Measurements from ENCODE around the gene C1QL4.
"Not testable (repeated sequence)": the region's sequence is repeated elsewhere in the genome, so short reads cannot be mapped to it uniquely, and the experiment has no call there.

The C1QL4 gene

DNA sequence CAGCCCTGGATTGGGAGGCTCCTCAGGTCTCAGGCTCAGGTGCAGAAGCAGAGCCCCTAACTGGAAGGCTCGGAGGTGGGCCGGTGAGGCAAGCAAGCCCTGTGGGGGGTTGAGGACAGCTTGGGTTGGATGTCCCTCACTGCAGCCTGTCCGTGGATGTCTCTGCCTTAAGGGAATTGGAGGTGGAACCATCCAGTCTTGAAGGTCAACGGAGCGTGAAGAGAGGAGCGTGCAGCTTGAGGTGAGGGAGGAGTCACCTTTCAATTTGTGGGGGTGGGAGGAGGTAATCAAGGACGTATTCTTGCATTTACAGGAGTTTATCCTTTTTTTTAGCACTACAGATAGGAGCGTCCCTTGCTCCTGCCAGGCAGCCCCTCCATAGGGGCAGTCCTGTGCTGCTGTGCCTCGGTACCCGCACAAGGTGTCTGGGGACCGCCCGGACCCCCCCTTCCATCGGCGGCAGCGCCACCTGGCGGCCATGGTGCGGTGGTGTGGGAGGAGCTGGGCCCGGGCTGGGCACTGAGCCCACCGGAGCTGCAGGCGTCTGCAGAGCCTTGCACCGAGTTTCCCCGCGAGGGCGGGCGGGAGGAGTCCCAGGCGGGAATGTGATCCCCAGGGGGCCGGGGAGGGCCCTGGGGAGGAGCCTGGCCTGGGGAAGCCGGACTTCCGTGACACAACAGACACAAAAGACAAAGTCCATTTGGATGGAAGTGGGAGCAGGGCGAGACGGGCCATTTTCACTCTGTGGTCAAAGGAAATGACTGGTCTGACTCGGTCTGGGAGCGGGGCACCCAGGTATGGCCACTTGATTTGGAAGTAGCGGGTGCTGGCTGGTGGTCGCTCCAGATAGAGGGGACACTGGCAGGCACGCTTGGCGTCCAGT lies 10.6 kb upstream of the C1QL4 start:
- DNase-seq: peak; percentile 75 to 81

- peak in 1 of 2 donors; percentile 26 for DNase-seq
These were observed 9.8 kb upstream of the C1QL4 start, which contains the start of gene DNAJC22 for GRCh38 chr12:49346659-49347310. TSS of gene DNAJC22 (plus strand) at chr12:49346888. CDS start at chr12:49348873, 1,985 bp downstream.

DNA sequence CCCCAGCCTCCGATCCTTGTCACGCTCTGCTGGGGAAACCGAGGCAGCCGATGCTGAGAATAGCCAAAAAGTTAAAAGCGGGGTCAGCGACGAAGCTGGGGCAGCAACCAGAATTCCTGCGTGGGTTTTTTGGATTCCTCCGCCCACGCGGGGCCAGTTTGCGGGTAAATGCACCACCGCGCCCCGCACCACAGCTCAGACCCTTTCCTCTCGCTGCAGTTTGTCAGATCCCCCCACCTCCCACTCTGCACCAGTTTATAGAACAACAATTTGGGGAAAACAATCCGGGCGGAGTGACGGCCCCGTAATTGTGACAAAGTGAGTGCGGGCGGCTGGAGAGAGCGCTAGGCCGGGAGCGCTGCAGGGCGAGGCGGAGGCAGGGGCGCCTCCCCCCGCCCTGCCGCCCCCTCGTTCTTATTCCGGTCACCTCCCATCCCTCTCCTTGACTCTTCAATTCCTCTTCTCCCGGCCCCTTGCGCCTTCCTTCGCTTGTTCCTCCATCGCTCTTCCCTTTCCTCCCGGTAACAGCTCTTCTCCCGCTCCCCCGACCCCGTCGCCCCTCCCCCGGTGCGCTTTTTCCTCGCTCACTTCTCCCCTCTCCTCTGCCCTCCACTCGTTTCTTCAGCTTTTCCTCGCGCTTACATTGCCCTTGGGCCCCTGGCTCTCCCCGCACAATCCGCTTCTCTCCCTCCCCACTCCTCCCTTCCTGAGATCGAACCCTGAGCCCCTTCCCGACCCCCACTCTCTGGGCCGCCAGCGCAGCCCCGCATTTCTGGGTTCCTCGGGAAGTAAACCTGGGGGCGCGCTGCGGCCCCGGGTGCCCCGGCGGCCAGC lies 9.1 kb upstream of the C1QL4 start:
- DNase-seq: no peak

DNA sequence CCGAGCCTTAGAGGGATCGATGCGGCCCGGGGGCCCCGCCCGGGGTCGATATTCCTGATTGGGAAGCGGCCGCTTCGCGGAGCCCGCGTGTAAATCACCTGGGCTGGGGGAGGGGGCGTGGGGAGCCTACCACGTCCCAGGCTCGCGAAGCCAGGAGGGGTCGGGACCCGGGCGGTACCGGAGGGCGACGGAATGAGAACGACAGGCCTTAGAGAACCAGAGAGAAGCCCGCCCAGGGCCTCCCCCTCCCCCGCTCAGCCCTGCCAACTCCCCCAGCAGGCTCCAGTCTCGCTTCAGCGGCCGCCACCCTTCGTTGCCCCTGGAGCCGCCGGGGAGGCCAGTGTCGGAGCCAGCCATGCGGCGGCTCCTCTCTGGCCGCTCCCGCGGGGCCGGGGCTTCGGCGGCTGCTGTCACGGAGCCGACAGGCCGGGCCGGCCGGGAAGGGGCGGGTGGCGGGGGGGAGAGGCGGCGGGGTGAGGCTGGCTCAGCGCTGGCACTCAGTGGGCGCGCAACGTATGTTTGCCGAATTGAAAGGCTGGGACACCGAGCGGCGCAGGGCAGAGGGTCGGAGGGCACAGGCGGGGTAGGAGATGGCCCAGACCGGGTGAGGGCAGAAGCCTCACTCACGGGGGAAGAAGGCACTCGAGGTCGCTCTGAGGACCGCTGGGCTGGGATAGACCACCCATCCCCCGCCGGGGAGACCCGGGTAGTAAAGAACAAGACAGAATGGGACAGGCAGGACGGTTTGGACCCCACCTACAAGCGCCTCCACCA lies 8.2 kb upstream of the C1QL4 start:
- no peak for DNase-seq

DNA sequence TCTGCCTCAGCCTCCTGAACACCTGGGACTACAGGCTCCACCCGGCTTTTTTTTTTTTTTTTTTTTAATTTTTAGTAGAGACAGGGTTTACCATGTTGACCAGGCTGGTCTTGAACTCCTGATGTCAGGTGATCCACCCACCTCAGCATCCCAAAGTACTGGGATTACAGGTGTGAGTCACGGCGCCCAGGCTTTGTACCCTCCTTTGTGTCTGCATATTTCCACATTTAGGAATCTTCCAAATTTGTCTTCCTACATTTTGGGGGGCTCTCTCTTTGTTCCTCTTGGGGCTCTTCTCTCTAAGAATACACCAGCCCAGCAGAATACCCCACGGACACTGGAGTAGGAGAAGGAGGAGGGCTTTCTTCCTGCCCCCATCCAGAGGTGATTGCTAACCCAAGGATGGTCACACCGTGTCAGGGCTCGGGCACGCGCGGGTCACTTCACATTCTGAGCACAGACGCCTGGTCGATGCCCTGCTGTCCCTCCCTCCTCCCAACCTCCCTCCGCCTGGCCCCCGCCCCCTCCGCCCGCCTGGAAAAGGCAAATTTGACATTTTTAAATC lies 7.6 kb upstream of the C1QL4 start:
- no peak for DNase-seq

DNA sequence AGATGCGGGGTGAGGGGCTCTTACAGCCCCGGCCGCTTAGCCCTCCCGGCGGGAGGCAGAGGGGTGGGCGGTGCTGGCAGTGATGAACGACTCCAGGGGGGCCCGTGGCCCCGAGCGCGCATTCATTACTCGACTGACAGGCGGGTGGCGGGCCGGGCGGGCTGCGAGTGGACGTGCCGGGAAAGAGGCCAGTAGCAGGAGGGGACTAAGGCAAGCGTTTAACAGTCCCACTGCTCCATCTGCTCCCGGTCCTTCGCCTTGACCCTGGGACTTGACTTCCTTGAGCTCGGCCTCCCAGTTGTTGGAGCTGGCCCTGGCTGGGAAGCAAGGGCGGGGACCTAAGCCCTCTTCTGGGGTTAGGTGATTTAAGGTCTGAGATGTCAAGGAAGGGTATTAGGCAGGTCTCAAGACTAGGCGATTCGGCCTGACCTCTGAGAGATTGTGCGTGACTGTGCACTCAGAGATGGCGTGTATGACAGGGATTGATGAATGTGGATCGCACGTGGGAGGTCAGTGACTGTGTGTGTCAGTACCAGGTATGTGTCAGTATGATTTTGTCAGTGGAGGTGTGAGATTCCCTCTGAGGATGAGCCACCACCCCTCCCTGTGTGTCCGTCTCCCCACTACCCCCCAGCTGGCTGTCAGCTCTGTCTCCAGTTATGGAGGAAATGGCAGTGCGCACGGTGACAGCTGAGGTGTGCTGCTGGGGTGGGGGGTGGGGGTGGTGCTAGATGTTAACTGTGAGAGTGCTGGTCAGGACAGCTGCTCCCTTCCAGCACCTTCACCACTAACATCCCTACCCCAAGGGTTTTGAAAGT lies 6.1 kb upstream of the C1QL4 start:
- peak in 1 of 2 donors; percentile 25 for DNase-seq

DNA sequence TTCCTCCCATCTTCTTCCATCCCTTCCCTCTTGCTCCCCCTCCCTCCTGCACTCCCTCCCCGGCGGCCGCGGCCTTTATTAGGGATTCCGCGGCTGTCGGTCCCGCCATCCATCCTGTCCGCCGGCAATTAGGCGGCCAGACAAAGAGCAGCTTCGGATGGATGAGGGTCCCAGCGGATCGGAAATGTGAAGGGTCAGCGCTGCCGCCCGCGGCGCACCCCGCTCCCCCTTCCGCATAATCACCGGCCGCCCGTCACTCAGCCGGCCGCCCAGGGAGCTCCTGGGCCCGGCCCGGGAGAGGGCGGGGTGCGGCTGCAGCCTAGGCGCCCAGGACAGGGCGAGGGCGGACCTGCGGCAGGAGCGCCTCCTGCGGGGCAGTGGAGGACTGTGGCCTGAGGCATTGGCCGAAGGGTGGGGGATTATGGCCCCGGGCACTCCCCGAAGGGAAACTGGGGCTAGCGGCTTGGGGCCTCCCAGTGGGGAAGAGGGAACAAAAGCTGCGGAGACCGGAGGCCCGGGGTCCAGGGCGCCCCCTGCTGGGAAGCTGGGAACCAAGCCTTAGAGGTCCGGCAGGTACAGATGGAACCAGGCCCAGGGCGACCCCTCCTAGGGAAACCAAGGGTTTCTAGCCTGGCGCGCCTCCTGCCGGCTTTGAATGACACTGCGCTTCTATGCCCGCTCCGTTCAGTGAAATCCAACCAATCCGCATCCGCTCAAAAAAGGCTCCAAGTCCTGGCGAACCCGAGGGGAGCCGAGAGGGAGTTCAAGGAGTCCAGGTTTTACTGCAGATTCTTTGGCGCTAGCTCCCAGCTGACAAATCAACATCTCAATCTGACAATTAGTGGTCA lies 5.3 kb upstream of the C1QL4 start:
- peak; percentile 79 to 80 for DNase-seq

- DNase-seq: no peak
These were observed 4.7 kb upstream of the C1QL4 start for GRCh38 chr12:49341777-49342065.

DNA sequence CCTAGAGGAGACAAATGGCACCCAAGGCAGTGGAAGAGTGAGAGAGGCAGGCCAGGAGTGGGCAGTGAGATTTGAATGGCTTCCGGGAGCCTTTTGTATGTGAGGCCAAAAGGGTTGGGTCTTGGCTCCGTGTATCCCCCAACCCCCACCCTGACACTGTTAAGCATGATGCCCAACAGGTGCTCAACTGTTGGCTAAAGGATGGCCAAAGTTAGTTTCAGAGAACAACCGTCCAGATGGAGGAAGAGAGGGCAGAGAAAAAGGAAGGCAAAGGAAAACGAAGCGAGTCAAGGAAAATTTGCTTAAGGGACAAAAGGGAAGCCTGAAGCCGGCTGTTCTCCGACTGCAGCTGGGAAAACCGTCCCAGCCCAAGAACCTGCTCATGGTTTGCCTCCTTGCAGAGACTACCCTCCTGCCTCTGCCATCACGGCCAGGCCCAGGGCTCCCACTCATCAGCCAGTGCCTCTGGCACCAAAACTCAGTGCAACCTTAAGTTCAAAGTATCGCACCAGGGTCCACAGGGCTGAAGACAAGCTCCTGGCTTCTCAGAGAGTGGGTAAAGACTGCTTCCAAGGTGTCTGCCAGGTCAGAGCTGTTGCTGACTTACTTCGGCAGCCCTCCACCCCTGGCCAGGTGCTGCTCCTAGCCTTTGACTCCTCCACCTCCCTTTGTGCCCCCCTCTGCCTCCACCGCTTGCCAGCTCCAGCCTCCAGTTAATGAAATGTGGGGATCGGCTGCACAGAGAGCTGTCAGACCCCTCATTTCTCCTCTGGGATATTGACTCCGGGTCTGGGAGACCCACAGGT lies 4.2 kb upstream of the C1QL4 start:
- no peak for DNase-seq

DNA sequence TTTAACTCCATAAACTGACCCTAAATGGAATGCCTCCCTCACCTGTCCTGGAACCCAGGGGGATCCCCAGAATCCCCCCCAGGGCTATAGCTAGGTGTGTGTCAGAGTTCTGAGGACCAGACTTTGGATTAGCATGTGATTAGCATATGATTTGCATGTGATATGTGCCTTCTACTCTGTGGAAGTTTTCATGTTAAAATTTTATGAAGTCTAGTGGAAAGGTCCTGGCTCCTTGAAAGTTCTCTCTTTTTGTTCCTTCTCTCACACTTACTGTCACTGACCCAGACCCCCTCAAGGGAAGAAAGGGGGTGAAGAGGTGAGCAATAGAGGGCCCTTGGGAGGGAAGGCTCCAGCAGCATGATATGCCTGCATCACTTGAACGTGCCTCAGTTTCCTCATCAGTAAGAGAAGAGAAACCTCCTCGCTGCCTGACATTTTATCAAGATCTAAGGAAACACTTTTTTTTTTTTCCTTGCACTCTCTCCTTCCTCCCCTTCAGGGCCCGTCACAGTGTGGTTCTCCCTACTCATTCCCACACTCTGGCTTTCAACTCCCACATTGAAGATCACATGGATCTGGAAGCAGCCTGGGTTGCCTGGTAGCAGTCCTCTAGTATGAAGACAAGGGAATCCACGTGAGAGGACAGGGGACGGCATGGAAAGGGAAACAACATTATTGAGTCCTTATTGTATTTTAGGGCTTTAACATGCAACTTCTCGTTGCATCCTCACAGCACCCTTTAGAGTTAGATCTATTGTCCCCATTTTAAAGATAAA lies 3.3 kb upstream of the C1QL4 start:
- no peak for DNase-seq

- DNase-seq: no peak
These were observed 2.5 kb upstream of the C1QL4 start for GRCh38 chr12:49339464-49339861.

DNA sequence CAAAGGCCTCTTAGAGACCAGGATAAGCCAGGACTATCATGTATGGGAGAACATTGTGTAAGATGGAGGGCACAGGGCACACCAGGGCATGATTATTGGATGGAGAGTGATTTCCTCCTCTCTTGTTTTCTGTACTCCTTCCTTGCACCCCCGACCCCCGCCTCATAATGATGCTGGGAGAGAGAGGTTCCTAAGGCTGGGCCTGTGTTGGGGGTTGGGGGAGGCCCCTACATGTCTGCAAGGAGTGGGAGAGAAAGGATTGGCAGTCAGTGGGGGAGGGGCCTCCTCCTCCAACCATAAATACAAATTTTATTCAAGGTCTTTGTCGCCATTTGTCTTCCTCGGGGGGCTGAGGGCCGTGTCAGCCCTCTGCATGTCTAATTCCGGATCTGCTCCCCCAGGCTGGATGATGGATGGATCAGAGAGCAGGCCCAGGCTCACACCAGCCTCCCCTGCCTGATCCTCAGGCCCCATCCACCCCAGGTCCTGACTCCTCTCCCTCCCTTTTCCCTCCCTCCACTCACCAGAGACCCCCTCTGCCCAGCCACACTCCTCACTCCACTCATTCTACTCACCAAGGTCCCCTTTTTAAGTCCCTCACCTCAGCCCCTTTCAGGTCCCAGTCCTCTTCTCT lies 2.0 kb upstream of the C1QL4 start:
- DNase-seq: no peak

DNA sequence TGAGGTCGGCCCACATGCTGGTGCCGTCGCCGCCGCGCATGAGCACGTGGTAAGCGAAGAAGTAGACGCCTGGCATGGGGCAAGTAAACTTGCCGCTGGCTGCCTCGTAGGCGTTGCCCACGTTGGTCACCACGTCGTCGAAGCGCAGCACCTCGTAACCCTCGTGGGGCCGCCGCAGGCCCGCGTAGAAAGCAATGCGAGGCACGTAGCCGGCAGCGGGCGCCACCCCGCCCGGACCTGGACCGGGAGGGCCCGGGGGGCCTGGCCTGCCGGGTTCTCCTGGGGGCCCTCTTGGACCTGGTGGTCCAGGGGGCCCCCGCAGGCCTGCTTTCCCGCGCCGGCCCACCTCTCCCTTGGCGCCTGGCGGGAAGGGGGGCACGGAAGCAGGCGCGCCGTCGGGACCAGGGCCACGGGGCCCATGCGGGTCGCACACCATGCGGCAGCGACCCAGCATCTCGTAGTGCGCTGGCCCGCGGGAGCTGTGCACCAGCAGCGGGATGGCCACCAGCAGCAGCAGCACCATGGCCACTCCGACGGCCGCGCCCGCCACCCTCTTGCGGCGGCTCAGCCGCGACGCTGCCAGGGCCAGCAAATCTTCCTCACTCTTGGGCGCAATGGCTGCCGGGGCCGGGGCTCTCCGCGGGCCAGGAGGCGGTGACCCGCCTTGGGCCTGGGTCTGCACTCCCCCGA lies 888 bp downstream of the C1QL4 start:
- no peak for DNase-seq

DNA sequence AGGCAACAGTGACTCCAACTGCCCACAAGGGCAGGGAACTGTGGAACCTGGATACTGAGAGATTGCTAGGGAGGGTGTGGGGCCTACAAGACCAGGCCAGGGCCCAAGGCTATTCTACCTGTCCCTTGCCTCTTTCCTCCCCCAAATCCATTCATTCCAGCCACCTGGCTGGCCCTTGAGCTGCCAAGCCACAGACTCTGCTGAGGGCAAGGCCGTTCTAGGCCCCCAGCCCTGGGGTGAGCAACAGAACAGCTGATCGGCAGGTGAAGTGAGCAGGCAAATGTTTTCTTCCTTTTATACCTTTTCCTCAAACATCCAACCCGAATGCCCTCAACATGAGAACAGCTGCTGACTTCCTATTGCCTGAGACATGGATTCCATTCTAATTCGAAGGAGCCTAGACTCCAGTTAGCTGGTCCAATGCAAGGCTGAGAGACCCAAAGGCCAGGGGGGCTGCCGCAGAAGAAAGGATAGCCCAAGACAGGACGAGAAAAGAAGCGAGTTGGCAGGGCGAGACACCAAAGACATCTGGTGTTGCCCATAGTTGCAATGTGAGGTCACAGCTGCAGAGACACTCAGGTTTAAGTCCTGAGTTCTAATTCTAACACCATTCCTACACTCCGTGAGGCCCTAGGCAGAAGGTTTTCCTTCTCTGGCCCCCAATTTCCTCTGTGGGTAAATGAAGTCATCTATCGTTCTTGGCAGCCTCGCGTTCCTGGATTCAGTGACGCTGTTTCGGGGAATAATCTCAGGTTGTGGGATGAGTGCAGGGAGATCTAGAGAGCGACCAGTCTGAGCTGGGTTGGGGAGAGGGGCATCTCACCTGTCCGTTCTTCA lies 1.7 kb downstream of the C1QL4 start:
- DNase-seq: no peak

DNA sequence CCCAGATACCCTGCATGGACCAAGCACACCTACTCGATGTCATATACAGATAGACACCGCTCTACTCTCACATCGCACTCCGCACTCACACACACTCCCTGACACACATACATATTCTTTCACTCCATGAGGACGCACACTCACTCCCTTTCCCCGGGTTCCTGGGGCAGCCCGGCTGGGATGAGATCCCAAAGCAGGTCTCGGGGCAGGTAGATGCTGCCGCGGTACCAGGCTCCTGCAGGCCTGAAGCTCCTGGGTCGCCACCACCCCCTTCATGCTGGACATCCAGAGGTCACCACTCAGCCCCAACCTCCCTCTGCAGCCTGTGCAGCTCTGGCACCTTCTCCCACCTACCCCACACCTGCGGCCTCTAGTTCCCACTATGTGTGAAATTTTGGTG lies 2.3 kb downstream of the C1QL4 start:
- DNase-seq: no peak

DNA sequence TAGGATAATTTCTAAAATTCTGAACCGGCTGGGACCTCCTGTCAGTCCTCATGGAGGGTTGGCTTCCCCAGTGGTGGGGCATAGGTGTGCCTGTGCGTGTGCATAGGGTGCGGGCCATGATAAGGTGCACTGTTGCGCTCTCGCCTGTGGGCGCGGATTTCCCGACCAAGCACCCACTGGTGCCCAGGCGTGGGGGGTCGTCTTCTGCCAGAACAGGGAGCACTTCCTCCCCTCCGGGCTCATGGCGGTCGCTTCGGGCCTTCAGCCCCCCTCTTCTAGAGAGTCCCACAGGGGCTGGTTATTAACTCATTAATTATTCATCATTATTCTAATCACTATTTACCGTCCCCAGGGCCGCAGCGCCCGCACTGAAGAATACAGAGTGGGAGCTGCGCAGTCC lies 2.8 kb downstream of the C1QL4 start:
- DNase-seq: no peak

GRCh38 chr12:49333778-49334177 lies 3.2 kb downstream of the C1QL4 start:
- not testable (repeated sequence) for DNase-seq
